HepG2 (cell line): ENCODE results near the gene TAT. TPM values are rescaled to one million over a fixed set of nuclear protein-coding genes. Genes with fewer than 3 reads are reported as not detected.

Experiments
- ARNT2 ChIP-seq: sonication (generic); formaldehyde crosslinking; IDR thresholded peaks from 2 replicates; pipeline ENCODE4 v1.8.0; 2022; ENCODE audit warnings: mild to moderate bottlenecking, low read depth, missing genetic modification reagents, moderate library complexity
- ARNTL ChIP-seq: sonication (generic); formaldehyde crosslinking; IDR thresholded peaks from 2 replicates; pipeline ENCODE4 v1.4.0; 2020; ENCODE audit warnings: mild to moderate bottlenecking, missing genetic modification reagents
- DNMT3B ChIP-seq: conservative IDR thresholded peaks from 2 replicates; pipeline ENCODE4 v1.6.1; 2016; ENCODE audit warnings: missing biosample characterization, control low read depth
- ESRRA ChIP-seq: sonication (generic); formaldehyde crosslinking; IDR thresholded peaks from 2 replicates; pipeline ENCODE4 v1.5.1; 2020; ENCODE audit warnings: mild to moderate bottlenecking, low read depth, missing genetic modification reagents
- FOXP4 ChIP-seq: sonication (generic); formaldehyde crosslinking; IDR thresholded peaks from 2 replicates; pipeline ENCODE4 v1.4.0; 2020; ENCODE audit warnings: missing genetic modification reagents
- GATAD1 ChIP-seq: IDR thresholded peaks from 2 replicates; pipeline ENCODE4 v1.6.1; 2016; ENCODE audit warnings: missing genetic modification reagents, missing compliant biosample characterization
- IRF1 ChIP-seq: sonication (generic); formaldehyde crosslinking; IDR thresholded peaks from 2 replicates; pipeline ENCODE4 v1.4.0; 2020; ENCODE audit warnings: low read depth, mild to moderate bottlenecking, missing genetic modification reagents
- NR3C1 ChIP-seq: sonication (generic); formaldehyde crosslinking; IDR thresholded peaks from 2 replicates; pipeline ENCODE4 v1.4.0; 2020; ENCODE audit warnings: missing genetic modification reagents
- PREB ChIP-seq: sonication (generic); formaldehyde crosslinking; IDR thresholded peaks from 2 replicates; pipeline ENCODE4 v1.4.0; 2020; ENCODE audit warnings: missing genetic modification reagents
- SATB2 ChIP-seq: sonication (generic); formaldehyde crosslinking; IDR thresholded peaks from 2 replicates; pipeline ENCODE4 v1.5.0; 2020; ENCODE audit warnings: missing genetic modification reagents
- THAP8 ChIP-seq: sonication (generic); formaldehyde crosslinking; IDR thresholded peaks from 2 replicates; pipeline ENCODE4 v1.5.1; 2020; ENCODE audit warnings: missing genetic modification reagents, mild to moderate bottlenecking, borderline replicate concordance
- TOPORS ChIP-seq: sonication (generic); formaldehyde crosslinking; IDR thresholded peaks from 2 replicates; pipeline ENCODE4 v1.8.0; 2023; ENCODE audit warnings: mild to moderate bottlenecking, missing genetic modification reagents
- TRAFD1 ChIP-seq: sonication (generic); formaldehyde crosslinking; IDR thresholded peaks from 2 replicates; pipeline ENCODE4 v1.5.1; 2020; ENCODE audit warnings: missing genetic modification reagents, mild to moderate bottlenecking, borderline replicate concordance
- ZFP62 ChIP-seq: sonication (generic); formaldehyde crosslinking; IDR thresholded peaks from 2 replicates; pipeline ENCODE4 v1.4.0; 2020; ENCODE audit warnings: missing genetic modification reagents
- ZKSCAN8 ChIP-seq: IDR thresholded peaks from 2 replicates; pipeline ENCODE4 v1.6.1; 2016; ENCODE audit warnings: borderline replicate concordance, missing genetic modification reagents, missing compliant biosample characterization
- ZNF12 ChIP-seq: sonication (generic); formaldehyde crosslinking; IDR thresholded peaks from 2 replicates; pipeline ENCODE4 v1.5.0; 2020; ENCODE audit warnings: missing genetic modification reagents
- ZNF20 ChIP-seq: sonication (generic); formaldehyde crosslinking; IDR thresholded peaks from 2 replicates; pipeline ENCODE4 v1.4.0; 2020; ENCODE audit warnings: mild to moderate bottlenecking, moderate library complexity, missing genetic modification reagents
- ZNF383 ChIP-seq: sonication (generic); formaldehyde crosslinking; IDR thresholded peaks from 2 replicates; pipeline ENCODE4 v1.4.0; 2020; ENCODE audit warnings: missing genetic modification reagents, mild to moderate bottlenecking, borderline replicate concordance
- ZNF772 ChIP-seq: sonication (generic); formaldehyde crosslinking; IDR thresholded peaks from 2 replicates; pipeline ENCODE4 v1.5.0; 2020; ENCODE audit warnings: mild to moderate bottlenecking, missing genetic modification reagents
- ZNF775 ChIP-seq: sonication (generic); formaldehyde crosslinking; IDR thresholded peaks from 2 replicates; pipeline ENCODE4 v1.4.0; 2020; ENCODE audit warnings: missing genetic modification reagents, mild to moderate bottlenecking, moderate library complexity, borderline replicate concordance
- ZSCAN29 ChIP-seq: sonication (generic); formaldehyde crosslinking; conservative IDR thresholded peaks from 2 replicates; pipeline ENCODE4 v1.4.0; 2020; ENCODE audit warnings: mild to moderate bottlenecking, missing genetic modification reagents
- ZSCAN5A ChIP-seq: sonication (generic); formaldehyde crosslinking; IDR thresholded peaks from 2 replicates; pipeline ENCODE4 v1.8.0; 2022; ENCODE audit warnings: mild to moderate bottlenecking, missing genetic modification reagents, borderline replicate concordance
- polyA plus RNA-seq, 8 experiments: library from polyadenylated mRNA; depleted of rRNA in 3 of 8; stranded (reverse) in 7 of 8; unstranded in 1 of 8; fragments of >200 nt; fragmentation: Illumina TruSeq in 4 of 8; extraction: Trizol in 4 of 8; gene quantifications; 2 replicates each; pipeline versions ENCODE4 v1.2.1 to v1.2.3, GENCODE V29; 2011 to 2016; ENCODE audit warnings: low read depth in 4 of 8, missing spikeins in 1 of 8, mixed read lengths in 1 of 8; ENCODE audit not compliant: insufficient read depth in 1 of 8
- total RNA-seq, 5 experiments: library from RNA; depleted of rRNA; stranded (reverse); fragments of >200 nt; fragmentation: Illumina TruSeq; extraction: Trizol; gene quantifications; 2 replicates each; pipeline ENCODE4 v1.2.3, GENCODE V29; 2016; ENCODE audit warnings: low read depth in 1 of 5

TAT gene
- total and polyA plus RNA-seq, 2 of the 13 experiments (the other 11 are each of a cell fraction or from before 2014, with no cell fraction given) = 1.6 to 5.8 TPM

GRCh38 chr16:71585318-71585703, 8.4 kb upstream of the TAT start (continued):
- no peak for TF ChIP-seq THAP8
- TF ChIP-seq TOPORS (CRISPR knock-in tag) = no peak; the same call in 1 of the 2 replicates
- TF ChIP-seq FOXP4 (CRISPR knock-in tag) = peak; percentile 96
- TF ChIP-seq ZSCAN29 = no peak
- TF ChIP-seq ZNF383 (CRISPR knock-in tag) = no peak
- peak; percentile 26; the same call in 1 of the 2 replicates for TF ChIP-seq GATAD1 (CRISPR knock-in tag)
- no peak for TF ChIP-seq PREB
- no peak for TF ChIP-seq ARNT2
- no peak for TF ChIP-seq ESRRA (CRISPR knock-in tag)
- TF ChIP-seq ZFP62 (CRISPR knock-in tag) = no peak
- TF ChIP-seq TRAFD1 (CRISPR knock-in tag) = no peak
- no peak for TF ChIP-seq ZNF20 (CRISPR knock-in tag)
- TF ChIP-seq IRF1 = no peak
- no peak for TF ChIP-seq ZNF772 (CRISPR knock-in tag)
- TF ChIP-seq ZSCAN5A (CRISPR knock-in tag) = no peak
- TF ChIP-seq SATB2 (CRISPR knock-in tag) = no peak
- TF ChIP-seq DNMT3B (CRISPR knock-in tag) = no peak
- peak; percentile 74; the same call in 1 of the 2 replicates for TF ChIP-seq ZKSCAN8
- no peak for TF ChIP-seq ARNTL (CRISPR knock-in tag)
- TF ChIP-seq NR3C1 (CRISPR knock-in tag) = no peak
- TF ChIP-seq ZNF775 (CRISPR knock-in tag) = no peak
- no peak; the same call in 1 of the 2 replicates for TF ChIP-seq ZNF12
